GM10266 (cell line): Measurements from ENCODE around the gene RAD23B.

ENCODE experiments used
- DNase-seq: peaks from one replicate; pipeline ENCODE4 v3.0.0; 2012; ENCODE audit errors: extremely low spot score
- TF ChIP-seq, protein P1 (sequence below): IDR thresholded peaks from 2 replicates; pipeline ENCODE4 v1.5.1; 2012; ENCODE audit warnings: mild to moderate bottlenecking, low read depth; ENCODE audit not compliant: control insufficient read depth, insufficient read depth; ENCODE audit errors: missing control alignments

RAD23B gene

DNA sequence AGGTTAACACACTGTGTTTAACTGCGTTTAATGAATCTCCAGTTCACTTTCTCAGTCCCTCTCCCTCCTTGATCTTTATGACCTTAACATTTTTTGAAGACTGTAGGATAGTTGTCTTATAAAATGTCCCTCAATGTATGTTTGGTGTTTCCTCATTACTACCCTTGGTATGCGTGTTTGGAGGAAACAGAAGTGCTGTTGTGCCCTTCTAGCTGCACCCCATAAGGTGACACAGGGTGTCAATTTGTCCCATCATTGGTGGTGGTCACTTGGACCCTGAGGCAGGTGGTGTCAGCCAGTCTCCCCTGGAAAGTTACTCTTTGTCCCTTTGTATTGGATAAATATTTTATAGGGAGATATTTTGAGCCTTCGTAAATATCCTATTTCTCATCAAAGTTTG, 52.3 kb downstream of the RAD23B start:
- DNase-seq = no peak
- TF ChIP-seq, protein P1, sequence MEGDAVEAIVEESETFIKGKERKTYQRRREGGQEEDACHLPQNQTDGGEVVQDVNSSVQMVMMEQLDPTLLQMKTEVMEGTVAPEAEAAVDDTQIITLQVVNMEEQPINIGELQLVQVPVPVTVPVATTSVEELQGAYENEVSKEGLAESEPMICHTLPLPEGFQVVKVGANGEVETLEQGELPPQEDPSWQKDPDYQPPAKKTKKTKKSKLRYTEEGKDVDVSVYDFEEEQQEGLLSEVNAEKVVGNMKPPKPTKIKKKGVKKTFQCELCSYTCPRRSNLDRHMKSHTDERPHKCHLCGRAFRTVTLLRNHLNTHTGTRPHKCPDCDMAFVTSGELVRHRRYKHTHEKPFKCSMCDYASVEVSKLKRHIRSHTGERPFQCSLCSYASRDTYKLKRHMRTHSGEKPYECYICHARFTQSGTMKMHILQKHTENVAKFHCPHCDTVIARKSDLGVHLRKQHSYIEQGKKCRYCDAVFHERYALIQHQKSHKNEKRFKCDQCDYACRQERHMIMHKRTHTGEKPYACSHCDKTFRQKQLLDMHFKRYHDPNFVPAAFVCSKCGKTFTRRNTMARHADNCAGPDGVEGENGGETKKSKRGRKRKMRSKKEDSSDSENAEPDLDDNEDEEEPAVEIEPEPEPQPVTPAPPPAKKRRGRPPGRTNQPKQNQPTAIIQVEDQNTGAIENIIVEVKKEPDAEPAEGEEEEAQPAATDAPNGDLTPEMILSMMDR = no peak

DNA sequence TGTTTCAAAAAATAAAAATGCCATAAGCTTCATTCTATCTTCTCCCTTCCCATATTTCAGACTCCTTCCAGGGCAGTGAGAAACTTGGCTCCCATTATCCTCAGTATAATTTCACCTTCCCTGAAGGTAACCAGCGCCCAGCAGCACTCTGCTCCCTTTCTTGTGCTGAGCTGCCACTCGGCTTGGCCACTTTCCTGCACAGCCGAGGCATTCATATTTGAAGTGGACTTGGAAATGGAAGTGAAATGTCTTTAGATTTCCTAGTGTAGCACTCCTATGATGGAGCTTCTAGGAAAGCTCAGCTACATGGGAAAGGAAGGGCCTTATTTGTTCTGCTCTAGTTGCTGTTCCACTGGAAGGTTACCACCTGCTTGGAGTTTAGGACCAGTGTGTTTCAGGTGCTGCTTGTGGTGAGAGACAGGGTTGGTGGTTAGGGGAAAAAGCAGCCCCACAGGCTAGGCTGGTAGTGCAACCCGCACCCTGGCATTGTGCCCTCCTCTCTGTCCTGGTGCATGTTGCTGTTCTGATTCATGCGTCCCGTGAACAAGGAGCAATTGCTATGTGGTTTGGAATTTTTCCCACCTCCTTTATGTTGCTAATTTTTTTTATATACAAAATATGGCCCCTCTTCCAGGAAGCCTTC, 53.8 kb downstream of the RAD23B start:
- TF ChIP-seq, protein P1 = no peak
- no peak for DNase-seq

DNA sequence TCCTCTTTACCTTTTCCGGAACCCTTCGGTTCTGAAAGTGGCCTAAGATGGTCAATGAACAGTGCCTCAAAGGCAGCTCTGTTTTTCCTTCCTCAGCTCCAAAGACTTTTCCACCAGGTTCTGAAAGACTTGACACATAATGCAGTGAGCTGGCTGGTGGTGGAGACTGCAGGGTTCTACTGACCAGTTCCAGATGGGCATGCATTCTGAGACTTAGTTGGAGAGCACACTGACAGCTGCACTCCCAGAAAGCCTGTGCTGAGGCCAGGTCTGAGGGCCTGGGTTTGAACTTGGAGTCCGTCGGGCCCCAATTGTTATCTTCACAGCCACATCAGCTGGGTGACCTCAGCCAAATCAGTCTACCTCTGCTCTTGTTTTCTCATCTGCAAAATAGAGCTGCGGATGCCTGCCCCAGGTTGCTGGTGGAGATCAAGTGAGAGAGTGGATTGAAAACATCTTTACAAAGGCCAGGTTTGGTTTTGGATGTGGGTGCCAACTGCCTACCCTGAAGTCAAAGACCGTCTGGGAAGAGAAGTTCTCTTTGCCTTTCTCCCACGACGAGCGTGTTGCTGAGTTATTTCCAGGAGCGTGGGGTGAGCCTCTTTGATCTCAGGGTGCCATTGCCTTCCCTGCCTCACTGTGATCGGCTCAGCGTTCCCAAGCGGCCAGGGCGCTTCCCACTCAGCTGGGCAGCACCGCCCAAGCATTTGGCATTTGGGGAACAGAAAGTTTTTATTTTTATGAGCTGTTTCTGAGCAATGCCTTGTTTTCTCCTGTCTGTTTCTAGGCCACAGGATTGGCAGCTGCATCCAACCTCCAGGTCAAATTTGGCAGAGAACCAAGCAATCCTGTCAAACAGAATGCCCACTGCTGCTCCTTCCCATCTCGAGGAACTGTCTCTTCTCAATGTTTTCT, 54.9 kb downstream of the RAD23B start:
- no peak for DNase-seq
- TF ChIP-seq, protein P1 = no peak

DNA sequence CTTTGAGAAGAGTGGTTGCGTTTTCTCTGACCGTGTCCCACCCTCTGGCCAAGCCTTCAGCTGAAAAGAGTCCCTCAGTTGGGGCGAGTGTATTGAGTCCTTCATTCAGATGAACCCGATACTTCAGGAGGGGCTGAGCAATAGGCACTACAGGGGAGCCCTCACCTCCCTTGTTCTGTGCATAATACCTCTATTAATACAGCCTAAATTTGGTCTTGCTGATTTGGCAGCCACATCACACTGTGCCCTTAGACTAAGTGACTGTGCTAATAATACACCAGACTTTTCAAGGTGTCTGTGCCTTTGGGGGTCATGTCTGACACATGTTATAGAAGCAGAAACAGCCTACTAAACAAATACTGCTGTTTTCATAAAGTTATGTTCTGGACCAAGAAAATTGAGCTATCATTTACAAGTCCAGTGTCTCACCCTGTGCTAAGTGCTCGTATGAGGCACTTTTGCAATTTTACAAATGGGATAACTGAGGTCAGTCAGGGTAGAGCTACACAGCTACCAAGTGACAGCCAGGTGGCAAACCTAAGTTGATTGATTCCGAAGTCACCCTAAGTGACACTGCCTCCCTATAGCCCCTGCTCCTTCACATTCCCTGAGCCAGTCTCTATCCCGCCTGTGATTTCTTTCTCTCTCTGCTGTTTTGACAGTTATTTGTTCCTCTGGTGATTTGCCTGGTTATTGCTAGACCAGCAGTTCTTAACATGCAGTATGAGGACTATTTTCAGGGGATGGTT, 56.0 kb downstream of the RAD23B start:
- TF ChIP-seq, protein P1 = no peak
- no peak for DNase-seq

DNA sequence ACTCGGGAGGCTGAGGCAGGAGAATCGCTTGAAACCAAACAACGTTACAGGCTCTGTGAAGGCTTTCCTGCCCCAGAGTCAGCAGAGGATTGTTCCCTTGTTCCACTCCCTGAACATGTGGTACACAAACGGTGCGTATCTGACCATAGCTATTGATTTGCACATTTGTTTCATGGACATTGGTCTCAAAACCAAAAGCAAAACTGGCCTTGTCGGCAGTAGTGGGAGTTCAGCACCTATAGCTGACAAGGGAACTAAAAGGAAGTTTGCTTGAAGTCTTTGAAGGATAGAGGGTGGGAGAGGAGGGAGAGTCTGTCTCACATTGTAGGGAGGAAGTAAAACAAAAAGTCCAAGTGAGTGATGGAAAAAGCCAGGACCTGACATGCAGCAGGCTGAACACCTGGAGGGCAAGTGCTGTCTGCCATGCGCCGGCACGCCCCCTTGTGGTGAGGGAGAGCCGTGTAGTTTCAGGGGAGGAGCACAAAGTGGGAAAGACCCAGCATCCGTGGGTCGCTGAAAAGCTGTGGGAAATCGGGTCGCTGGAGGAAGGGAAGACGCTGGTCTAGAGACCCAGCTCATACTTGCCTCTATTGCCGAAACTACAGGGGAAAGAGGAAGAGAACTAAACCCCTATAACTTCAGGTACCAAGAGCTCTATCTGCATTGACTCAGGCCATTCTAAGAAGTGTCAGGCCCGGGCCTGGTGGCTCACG, 58.0 kb downstream of the RAD23B start:
- DNase-seq = peak; percentile 76
- TF ChIP-seq, protein P1 = peak; percentile 97

DNA sequence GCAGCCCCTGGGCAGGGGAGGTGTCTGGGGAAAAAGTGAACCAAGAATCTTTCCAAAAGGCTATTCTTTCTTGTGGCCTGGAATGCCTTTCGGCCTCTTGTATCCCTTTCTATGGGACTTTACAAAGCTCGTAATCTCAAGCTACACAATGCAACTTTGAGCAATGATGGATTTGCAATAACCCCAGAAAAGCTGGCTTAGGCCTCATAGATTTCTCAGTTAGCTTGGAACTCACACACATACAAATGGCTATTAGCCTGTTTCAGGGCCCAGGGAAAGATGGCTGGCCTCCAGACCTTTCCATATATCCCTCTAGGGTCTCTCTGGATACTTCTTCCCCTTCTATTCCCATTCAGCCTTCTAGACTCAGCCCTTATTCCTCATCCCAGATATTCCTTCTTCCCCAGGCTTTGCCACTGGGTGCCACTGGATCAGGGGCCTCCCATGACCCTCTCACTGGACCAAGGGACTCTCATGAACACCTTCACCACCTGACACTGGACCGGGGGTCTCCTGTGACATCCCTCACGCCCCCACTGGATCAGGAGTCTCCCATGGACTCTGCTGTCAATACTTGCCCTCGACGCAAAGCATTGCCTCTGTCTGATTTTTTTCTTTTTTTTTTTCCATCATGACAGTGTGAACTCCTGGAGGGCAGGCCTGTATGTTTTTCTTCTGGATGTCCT, 59.5 kb downstream of the RAD23B start:
- TF ChIP-seq, protein P1 = no peak
- no peak for DNase-seq
